Esophagus squamous epithelium (tissue), 5 donors: ENCODE results near the gene SMYD3. TPM values are rescaled to one million over a fixed set of nuclear protein-coding genes. Genes with fewer than 3 reads are reported as not detected.

Experiments used
- DNase-seq: peaks from one replicate; lab custom pipeline; 2025; lab: John Stamatoyannopoulos, UW
- H3K27ac ChIP-seq, 4 donors: fragments of 200-600 bp; sonication (generic); one replicate each; pipeline ENCODE4 v1.5.1; 2016 to 2019; ENCODE audit warnings: mild to moderate bottlenecking in 1 of 4
- H3K27me3 ChIP-seq, 4 donors: fragments of 200-600 bp; sonication (generic); 1 replicate in 3 of 4; 2 replicates in 1 of 4; pipeline versions ENCODE4 v1.5.1 to v1.6.0; 2017 to 2021; ENCODE audit warnings: antibody characterized with exemption in 1 of 4
- H3K36me3 ChIP-seq, 3 donors: fragments of 200-600 bp; sonication (generic); one replicate each; pipeline ENCODE4 v1.5.1; 2016 to 2019
- H3K4me1 ChIP-seq, 3 donors: fragments of 200-600 bp; sonication (generic); one replicate each; pipeline ENCODE4 v1.5.1; 2017 to 2019
- H3K4me3 ChIP-seq, 4 donors: fragments of 200-600 bp; sonication (generic); 1 replicate in 3 of 4; 2 replicates in 1 of 4; pipeline ENCODE4 v1.5.1; 2016 to 2019; ENCODE audit warnings: mild to moderate bottlenecking in 2 of 4, moderate library complexity in 1 of 4
- H3K9me3 ChIP-seq, 3 donors: fragments of 200-600 bp; sonication (generic); one replicate each; pipeline ENCODE4 v1.5.1; 2016 to 2019
- CTCF ChIP-seq, 6 experiments: fragments of 450-650 bp in 4 of 6; fragments of 200-600 bp in 2 of 6; sonication (generic) in 2 of 6; IDR thresholded peaks; one replicate each; pipeline ENCODE4 v1.5.1; 2016 to 2019; ENCODE audit warnings: antibody characterized with exemption in 6 of 6, mild to moderate bottlenecking in 4 of 6, moderate library complexity in 4 of 6
- POLR2A ChIP-seq, 4 donors: fragments of 450-650 bp; IDR thresholded peaks; one replicate each; pipeline ENCODE4 v1.6.1; 2017; ENCODE audit warnings: antibody characterized with exemption in 4 of 4, mild to moderate bottlenecking in 4 of 4, moderate library complexity in 3 of 4
- WGBS, 2 donors: methylation state at CpG; one replicate each; pipeline ENCODE4 v1.1.5; 2018; 5-methylcytosine and 5-hydroxymethylcytosine counted together
- intact Hi-C: fragments of 100-400 bp; cut with DNase I; formaldehyde crosslinking; loops from one replicate; pipeline ENCODE4 v1.15.0; 2022
- total RNA-seq, 4 donors: library from RNA; depleted of rRNA; stranded (reverse); fragments of >200 nt; gene quantifications; one replicate each; pipeline ENCODE4 v1.1.0, GENCODE V29; 2016
- donor health status: DM: yes; HTN: yes; CAD: no.

SMYD3 gene
- total RNA-seq, 4 donors from 2014 or later = 8.4 to 15.8 (median 11.5) TPM

- no peaks in the 10 kb centered on the region for H3K4me1 ChIP-seq
- no peak overlapping the region for H3K4me3 ChIP-seq
- H3K36me3 ChIP-seq = no peaks in the 10 kb centered on the region
- no peak overlapping the region for H3K27ac ChIP-seq
- H3K27me3 ChIP-seq = no peaks in the 10 kb centered on the region
- TF ChIP-seq CTCF (IDR thresholded peaks at IDR 0.05) = no peak
- TF ChIP-seq POLR2A (IDR thresholded peaks at IDR 0.05) = no peak
- intact Hi-C loops = no loop called here
- WGBS, 2 donors = 84 to 86% methylated on average over 2 of the region's 2 CpGs
- no peak for DNase-seq
- H3K9me3 ChIP-seq = no peaks in the 10 kb centered on the region
Measured at GRCh38 chr1:246274186-246274585, 232.9 kb downstream of the SMYD3 start.

GRCh38 chr1:246271516-246271915 lies 235.6 kb downstream of the SMYD3 start:
- Histone ChIP-seq H3K27me3 (no peaks in the 10 kb centered on the region), H3K27ac (no peak overlapping the region), H3K9me3 (no peaks in the 10 kb centered on the region), H3K36me3 (no peaks in the 10 kb centered on the region), H3K4me3 (no peak overlapping the region), H3K4me1 (no peaks in the 10 kb centered on the region)
- 90 to 93% methylated on average over 4 of the region's 4 CpGs for WGBS, 2 donors
- DNase-seq = no peak
- TF ChIP-seq CTCF (IDR thresholded peaks at IDR 0.05) (no peak), POLR2A (IDR thresholded peaks at IDR 0.05) (no peak)
- intact Hi-C loops = no loop called here

- TF ChIP-seq POLR2A (IDR thresholded peaks at IDR 0.05) = no peak
- no peak for TF ChIP-seq CTCF (IDR thresholded peaks at IDR 0.05)
- Histone ChIP-seq H3K4me3 (no peak overlapping the region), H3K9me3 (no peaks in the 10 kb centered on the region), H3K27me3 (no peaks in the 10 kb centered on the region), H3K27ac (no peak overlapping the region), H3K4me1 (no peaks in the 10 kb centered on the region), H3K36me3 (no peaks in the 10 kb centered on the region)
- no peak for DNase-seq
- intact Hi-C loops = no loop called here
Measured at GRCh38 chr1:246270236-246270635, 236.8 kb downstream of the SMYD3 start.

DNA sequence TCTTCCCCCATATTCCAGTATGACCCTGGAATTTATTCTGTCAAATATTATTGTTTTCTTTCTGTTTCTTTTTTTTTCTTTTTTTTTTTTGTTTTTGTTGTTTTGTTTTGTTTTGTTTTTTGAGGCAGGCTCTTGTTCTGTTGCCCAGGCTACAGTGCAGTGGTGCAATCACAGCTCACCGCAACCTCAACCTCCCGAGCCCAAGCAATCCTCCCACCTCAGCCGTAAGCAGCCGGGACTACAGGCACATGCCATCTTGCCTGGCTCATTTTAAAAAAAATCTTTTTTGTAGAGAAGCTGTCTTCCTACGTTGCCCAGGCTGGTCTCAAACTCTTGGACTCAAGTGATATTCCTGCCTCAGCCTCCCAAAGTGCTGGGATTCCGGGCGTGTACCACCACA lies 237.6 kb downstream of the SMYD3 start:
- Histone ChIP-seq H3K27ac (no peak overlapping the region), H3K27me3 (no peaks in the 10 kb centered on the region), H3K4me3 (no peak overlapping the region), H3K9me3 (no peaks in the 10 kb centered on the region), H3K36me3 (no peaks in the 10 kb centered on the region), H3K4me1 (no peaks in the 10 kb centered on the region)
- no peak for TF ChIP-seq POLR2A (IDR thresholded peaks at IDR 0.05)
- no peak for TF ChIP-seq CTCF (IDR thresholded peaks at IDR 0.05)
- intact Hi-C loops = no loop called here
- no peak for DNase-seq
- 91 to 97% methylated on average over 6 to 7 of the region's 7 CpGs for WGBS, 2 donors

- H3K27me3 ChIP-seq = no peaks in the 10 kb centered on the region
- H3K4me3 ChIP-seq = no peak overlapping the region
- WGBS, 2 donors = 86 to 88% methylated on average over 5 of the region's 5 CpGs
- no peak for TF ChIP-seq POLR2A (IDR thresholded peaks at IDR 0.05)
- no peak for TF ChIP-seq CTCF (IDR thresholded peaks at IDR 0.05)
- no peaks in the 10 kb centered on the region for H3K36me3 ChIP-seq
- no peaks in the 10 kb centered on the region for H3K9me3 ChIP-seq
- H3K27ac ChIP-seq = no peak overlapping the region
- intact Hi-C loops = no loop called here
- no peaks in the 10 kb centered on the region for H3K4me1 ChIP-seq
- no peak for DNase-seq
Measured at GRCh38 chr1:246267896-246268295, 239.2 kb downstream of the SMYD3 start.
